Ishikawa (cell line): ENCODE data around the gene MCU.
A peak's percentile ranks its signal among the peaks of the same experiment; 100 is the strongest.

Source experiments
- CEBPB ChIP-seq: IDR thresholded peaks from 2 replicates; pipeline ENCODE4 v1.6.1; 2012
- CREB1 ChIP-seq: IDR thresholded peaks from 2 replicates; pipeline ENCODE4 v1.6.1; 2012; ENCODE audit warnings: low read depth
- EGR1 ChIP-seq: IDR thresholded peaks from 2 replicates; pipeline ENCODE4 v1.6.1; 2012
- EP300 ChIP-seq: IDR thresholded peaks from 2 replicates; pipeline ENCODE4 v1.6.1; 2012; ENCODE audit warnings: borderline replicate concordance
- FOXM1 ChIP-seq: IDR thresholded peaks from 2 replicates; pipeline ENCODE4 v1.6.1; 2012; ENCODE audit warnings: low read depth, borderline replicate concordance
- MAX ChIP-seq: IDR thresholded peaks from 2 replicates; pipeline ENCODE4 v1.6.1; 2012
- NFIC ChIP-seq: IDR thresholded peaks from 2 replicates; pipeline ENCODE4 v1.6.1; 2012
- RAD21 ChIP-seq: IDR thresholded peaks from 2 replicates; pipeline ENCODE4 v1.6.1; 2012; ENCODE audit warnings: low read depth
- TAF1 ChIP-seq: IDR thresholded peaks from 2 replicates; pipeline ENCODE4 v1.6.1; 2012; ENCODE audit warnings: low read depth, mild to moderate bottlenecking
- TCF12 ChIP-seq: IDR thresholded peaks from 2 replicates; pipeline ENCODE4 v1.6.1; 2012; ENCODE audit warnings: low read depth
- TEAD4 ChIP-seq: IDR thresholded peaks from 2 replicates; pipeline ENCODE4 v1.6.1; 2012
- USF1 ChIP-seq: IDR thresholded peaks from 2 replicates; pipeline ENCODE4 v1.6.1; 2012
- YY1 ChIP-seq: IDR thresholded peaks from 2 replicates; pipeline ENCODE4 v1.6.1; 2012; ENCODE audit warnings: low read depth
- ZBTB7A ChIP-seq: IDR thresholded peaks from 2 replicates; pipeline ENCODE4 v1.6.1; 2012; ENCODE audit warnings: low read depth
- TF ChIP-seq, protein P1 (sequence below): IDR thresholded peaks from 2 replicates; pipeline ENCODE4 v1.6.1; 2012; ENCODE audit warnings: low read depth, mild to moderate bottlenecking

The MCU gene

GRCh38 chr10:72761498-72761897 is 69.6 kb downstream of the MCU start:
- TF ChIP-seq EP300 (no peak), TCF12 (no peak), EGR1 (no peak), TAF1 (no peak), CEBPB (no peak), FOXM1 (no peak), ZBTB7A (no peak), CREB1 (no peak), RAD21 (no peak), YY1 (no peak), MAX (no peak)
- TF ChIP-seq, protein P1, sequence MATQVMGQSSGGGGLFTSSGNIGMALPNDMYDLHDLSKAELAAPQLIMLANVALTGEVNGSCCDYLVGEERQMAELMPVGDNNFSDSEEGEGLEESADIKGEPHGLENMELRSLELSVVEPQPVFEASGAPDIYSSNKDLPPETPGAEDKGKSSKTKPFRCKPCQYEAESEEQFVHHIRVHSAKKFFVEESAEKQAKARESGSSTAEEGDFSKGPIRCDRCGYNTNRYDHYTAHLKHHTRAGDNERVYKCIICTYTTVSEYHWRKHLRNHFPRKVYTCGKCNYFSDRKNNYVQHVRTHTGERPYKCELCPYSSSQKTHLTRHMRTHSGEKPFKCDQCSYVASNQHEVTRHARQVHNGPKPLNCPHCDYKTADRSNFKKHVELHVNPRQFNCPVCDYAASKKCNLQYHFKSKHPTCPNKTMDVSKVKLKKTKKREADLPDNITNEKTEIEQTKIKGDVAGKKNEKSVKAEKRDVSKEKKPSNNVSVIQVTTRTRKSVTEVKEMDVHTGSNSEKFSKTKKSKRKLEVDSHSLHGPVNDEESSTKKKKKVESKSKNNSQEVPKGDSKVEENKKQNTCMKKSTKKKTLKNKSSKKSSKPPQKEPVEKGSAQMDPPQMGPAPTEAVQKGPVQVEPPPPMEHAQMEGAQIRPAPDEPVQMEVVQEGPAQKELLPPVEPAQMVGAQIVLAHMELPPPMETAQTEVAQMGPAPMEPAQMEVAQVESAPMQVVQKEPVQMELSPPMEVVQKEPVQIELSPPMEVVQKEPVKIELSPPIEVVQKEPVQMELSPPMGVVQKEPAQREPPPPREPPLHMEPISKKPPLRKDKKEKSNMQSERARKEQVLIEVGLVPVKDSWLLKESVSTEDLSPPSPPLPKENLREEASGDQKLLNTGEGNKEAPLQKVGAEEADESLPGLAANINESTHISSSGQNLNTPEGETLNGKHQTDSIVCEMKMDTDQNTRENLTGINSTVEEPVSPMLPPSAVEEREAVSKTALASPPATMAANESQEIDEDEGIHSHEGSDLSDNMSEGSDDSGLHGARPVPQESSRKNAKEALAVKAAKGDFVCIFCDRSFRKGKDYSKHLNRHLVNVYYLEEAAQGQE = no peak

DNA sequence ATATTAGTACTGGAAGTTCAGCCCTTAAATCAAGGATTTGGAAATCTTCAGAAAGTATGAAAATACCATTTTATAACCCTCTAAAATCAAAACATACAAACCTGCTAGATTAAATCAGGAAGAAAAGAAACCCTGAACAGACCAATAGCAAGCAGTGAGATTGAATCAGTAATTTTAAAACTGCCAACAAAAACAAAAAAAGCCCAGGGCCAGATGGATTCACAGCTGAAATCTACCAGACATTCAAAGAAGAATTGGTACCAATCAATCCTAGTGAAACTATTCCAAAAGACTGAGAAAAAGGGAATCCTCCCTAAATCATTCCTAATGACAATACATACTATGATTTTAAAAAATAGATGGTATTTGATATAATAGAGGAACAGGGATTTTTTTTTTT is 70.1 kb downstream of the MCU start:
- TF ChIP-seq YY1 = no peak
- TF ChIP-seq EP300 = no peak
- no peak for TF ChIP-seq CREB1
- TF ChIP-seq RAD21 = no peak
- no peak for TF ChIP-seq MAX
- no peak for TF ChIP-seq CEBPB
- TF ChIP-seq, protein P1 = no peak
- TF ChIP-seq NFIC = no peak
- no peak for TF ChIP-seq TEAD4
- TF ChIP-seq TAF1 = no peak
- TF ChIP-seq FOXM1 = no peak
- TF ChIP-seq TCF12 = no peak
- TF ChIP-seq ZBTB7A = no peak
- no peak for TF ChIP-seq EGR1
- TF ChIP-seq USF1 = no peak

- TF ChIP-seq CEBPB = no peak
- no peak for TF ChIP-seq EP300
- no peak for TF ChIP-seq NFIC
- TF ChIP-seq CREB1 = no peak
- no peak for TF ChIP-seq RAD21
- TF ChIP-seq YY1 = no peak
- no peak for TF ChIP-seq MAX
- TF ChIP-seq TEAD4 = no peak
- no peak for TF ChIP-seq TCF12
- TF ChIP-seq, protein P1 = no peak
- no peak for TF ChIP-seq TAF1
- TF ChIP-seq EGR1 = no peak
- TF ChIP-seq USF1 = no peak
- no peak for TF ChIP-seq ZBTB7A
- no peak for TF ChIP-seq FOXM1
These were observed 71.3 kb downstream of the MCU start for GRCh38 chr10:72763201-72763600.

- no peak for TF ChIP-seq EGR1
- TF ChIP-seq ZBTB7A = no peak
- no peak for TF ChIP-seq CREB1
- no peak for TF ChIP-seq EP300
- no peak for TF ChIP-seq FOXM1
- peak; percentile 87 for TF ChIP-seq TEAD4
- TF ChIP-seq CEBPB = peak; percentile 45; the same call in 1 of the 2 replicates
- TF ChIP-seq, protein P1 = no peak
These were observed 72.2 kb downstream of the MCU start for GRCh38 chr10:72764151-72764550.
